Prostate gland (tissue), 2 donors: Measurements from ENCODE around the gene PEX13.

ENCODE experiments used
- POLR2AphosphoS5 ChIP-seq: sonication (generic); formaldehyde crosslinking; IDR thresholded peaks from one replicate; pipeline ENCODE4 v1.6.1; 2017; ENCODE audit warnings: antibody characterized with exemption
- TF ChIP-seq, protein P1 (sequence below), 4 experiments: fragments of 200-600 bp in 2 of 4; fragments of 450-650 bp in 2 of 4; sonication (generic) in 2 of 4; IDR thresholded peaks; 1 replicate in 3 of 4; 2 replicates in 1 of 4; pipeline ENCODE4 v1.5.1; 2016 to 2019; ENCODE audit warnings: antibody characterized with exemption in 4 of 4, mild to moderate bottlenecking in 2 of 4, moderate library complexity in 2 of 4

DNA sequence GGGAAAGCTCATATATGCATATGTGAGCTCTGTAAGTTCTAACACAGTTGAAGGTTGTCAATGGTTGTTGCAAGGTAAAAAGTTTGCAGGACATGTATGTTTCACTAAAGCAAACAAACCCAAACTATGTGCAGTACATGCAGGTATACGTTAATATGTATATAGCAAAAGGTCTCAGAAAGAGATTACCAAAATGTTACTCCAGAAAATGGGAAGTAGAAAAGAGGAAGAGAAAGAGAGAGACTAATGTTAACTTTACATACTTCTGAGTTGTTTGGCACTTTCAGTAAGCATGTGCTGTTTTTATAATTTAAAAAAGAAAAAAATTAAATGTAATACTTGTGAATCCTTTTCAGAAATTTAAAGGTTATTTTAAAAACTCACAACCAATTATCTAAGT lies 32.8 kb upstream of the PEX13 start:
- TF ChIP-seq POLR2AphosphoS5, result no peak
- TF ChIP-seq, protein P1, sequence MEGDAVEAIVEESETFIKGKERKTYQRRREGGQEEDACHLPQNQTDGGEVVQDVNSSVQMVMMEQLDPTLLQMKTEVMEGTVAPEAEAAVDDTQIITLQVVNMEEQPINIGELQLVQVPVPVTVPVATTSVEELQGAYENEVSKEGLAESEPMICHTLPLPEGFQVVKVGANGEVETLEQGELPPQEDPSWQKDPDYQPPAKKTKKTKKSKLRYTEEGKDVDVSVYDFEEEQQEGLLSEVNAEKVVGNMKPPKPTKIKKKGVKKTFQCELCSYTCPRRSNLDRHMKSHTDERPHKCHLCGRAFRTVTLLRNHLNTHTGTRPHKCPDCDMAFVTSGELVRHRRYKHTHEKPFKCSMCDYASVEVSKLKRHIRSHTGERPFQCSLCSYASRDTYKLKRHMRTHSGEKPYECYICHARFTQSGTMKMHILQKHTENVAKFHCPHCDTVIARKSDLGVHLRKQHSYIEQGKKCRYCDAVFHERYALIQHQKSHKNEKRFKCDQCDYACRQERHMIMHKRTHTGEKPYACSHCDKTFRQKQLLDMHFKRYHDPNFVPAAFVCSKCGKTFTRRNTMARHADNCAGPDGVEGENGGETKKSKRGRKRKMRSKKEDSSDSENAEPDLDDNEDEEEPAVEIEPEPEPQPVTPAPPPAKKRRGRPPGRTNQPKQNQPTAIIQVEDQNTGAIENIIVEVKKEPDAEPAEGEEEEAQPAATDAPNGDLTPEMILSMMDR (IDR thresholded peaks at IDR 0.05), result no peak
